Hepatocyte (in vitro differentiated cells): ENCODE data around the gene MGMT.

ENCODE experiments used
- EZH2 ChIP-seq: fragments of 200-600 bp; sonication (generic); IDR thresholded peaks from 2 replicates; pipeline ENCODE4 v1.6.1; 2016; ENCODE audit warnings: antibody characterized with exemption, mild to moderate bottlenecking, borderline replicate concordance
- EZH2phosphoT487 ChIP-seq: fragments of 200-600 bp; sonication (generic); IDR thresholded peaks from one replicate; pipeline ENCODE4 v1.6.1; 2018; ENCODE audit warnings: antibody characterized with exemption, mild to moderate bottlenecking, low read depth, moderate library complexity; ENCODE audit not compliant: unreplicated experiment, severe bottlenecking
- TF ChIP-seq, protein P1 (sequence below): fragments of 200-600 bp; sonication (generic); IDR thresholded peaks from 2 replicates; pipeline ENCODE4 v1.5.1; 2016; ENCODE audit warnings: antibody characterized with exemption, mild to moderate bottlenecking; ENCODE audit not compliant: poor library complexity

DNA sequence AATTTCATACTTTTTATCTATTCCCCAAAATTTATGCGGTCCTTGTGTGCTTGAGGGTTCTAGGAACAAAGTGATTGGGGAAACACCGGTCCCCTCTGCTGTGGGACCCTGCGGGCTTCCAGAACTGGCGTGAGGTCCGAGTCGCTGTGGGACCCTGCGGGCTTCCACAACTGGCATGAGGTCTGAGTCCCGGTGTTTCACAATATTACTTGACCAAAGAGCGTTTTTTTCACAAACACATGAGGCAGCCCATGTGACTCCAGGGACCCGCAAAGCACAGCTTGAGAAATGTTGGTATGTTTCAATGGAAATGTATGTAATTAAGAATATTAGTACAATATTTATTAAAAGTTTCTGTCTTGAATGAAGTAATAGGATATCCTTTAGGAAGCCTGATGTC is 212.2 kb downstream of the MGMT start:
- TF ChIP-seq, protein P1, sequence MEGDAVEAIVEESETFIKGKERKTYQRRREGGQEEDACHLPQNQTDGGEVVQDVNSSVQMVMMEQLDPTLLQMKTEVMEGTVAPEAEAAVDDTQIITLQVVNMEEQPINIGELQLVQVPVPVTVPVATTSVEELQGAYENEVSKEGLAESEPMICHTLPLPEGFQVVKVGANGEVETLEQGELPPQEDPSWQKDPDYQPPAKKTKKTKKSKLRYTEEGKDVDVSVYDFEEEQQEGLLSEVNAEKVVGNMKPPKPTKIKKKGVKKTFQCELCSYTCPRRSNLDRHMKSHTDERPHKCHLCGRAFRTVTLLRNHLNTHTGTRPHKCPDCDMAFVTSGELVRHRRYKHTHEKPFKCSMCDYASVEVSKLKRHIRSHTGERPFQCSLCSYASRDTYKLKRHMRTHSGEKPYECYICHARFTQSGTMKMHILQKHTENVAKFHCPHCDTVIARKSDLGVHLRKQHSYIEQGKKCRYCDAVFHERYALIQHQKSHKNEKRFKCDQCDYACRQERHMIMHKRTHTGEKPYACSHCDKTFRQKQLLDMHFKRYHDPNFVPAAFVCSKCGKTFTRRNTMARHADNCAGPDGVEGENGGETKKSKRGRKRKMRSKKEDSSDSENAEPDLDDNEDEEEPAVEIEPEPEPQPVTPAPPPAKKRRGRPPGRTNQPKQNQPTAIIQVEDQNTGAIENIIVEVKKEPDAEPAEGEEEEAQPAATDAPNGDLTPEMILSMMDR: no peak
- TF ChIP-seq EZH2 (no peak), EZH2phosphoT487 (no peak)
